GM12891 (cell line): ENCODE results near the gene THRA. TPM values are rescaled to one million over a fixed set of nuclear protein-coding genes. Genes with fewer than 3 reads are reported as not detected.

ENCODE experiments used
- DNase-seq: peaks from one replicate; pipeline ENCODE4 v3.0.0; 2011; ENCODE audit warnings: low spot score; ENCODE audit not compliant: insufficient read length
- FAIRE-seq: peaks from 2 replicates; lab custom pipeline; 2011; peaks lifted over from hg19 to GRCh38; lab: Jason Lieb, UNC
- PAX5 ChIP-seq: IDR thresholded peaks from 2 replicates; pipeline ENCODE4 v1.6.1; 2011; ENCODE audit warnings: low read length, moderate library complexity, mild to moderate bottlenecking; ENCODE audit not compliant: insufficient read depth, severe bottlenecking
- POLR2A ChIP-seq: IDR thresholded peaks from 2 replicates; pipeline ENCODE4 v1.6.1; 2011; ENCODE audit warnings: low read depth, low read length, control low read depth
- POLR2AphosphoS5 ChIP-seq: IDR thresholded peaks from 2 replicates; pipeline ENCODE4 v1.6.1; 2011; ENCODE audit warnings: low read depth, low read length, control low read depth
- POU2F2 ChIP-seq: IDR thresholded peaks from 2 replicates; pipeline ENCODE4 v1.6.1; 2011; ENCODE audit warnings: low read depth, mild to moderate bottlenecking, control low read depth, low read length, moderate library complexity
- SPI1 ChIP-seq: IDR thresholded peaks from 2 replicates; pipeline ENCODE4 v1.6.1; 2011; ENCODE audit warnings: low read depth, low read length, control low read depth
- TAF1 ChIP-seq: IDR thresholded peaks from 2 replicates; pipeline ENCODE4 v1.6.1; 2011; ENCODE audit warnings: low read depth, low read length, control low read depth
- polyA plus RNA-seq: library from polyadenylated mRNA; unstranded; fragments of >200 nt; gene quantifications from one replicate; pipeline ENCODE4 v1.2.1, GENCODE V29; 2012; ENCODE audit warnings: low read depth, missing spikeins, inconsistent platforms; ENCODE audit not compliant: missing spikeins

The THRA gene
- polyA plus RNA-seq: 1.9 TPM

- DNase-seq (peak; percentile 88), FAIRE-seq (peak; percentile 60)
- TF ChIP-seq PAX5 (no peak), TAF1 (no peak), POU2F2 (peak; percentile 95), POLR2A (no peak), POLR2AphosphoS5 (no peak), SPI1 (no peak)
Measured at GRCh38 chr17:40062329-40063186, at the start of gene THRA. THRA (plus strand) TSS chr17:40062965; CDS start chr17:40074489, 11,524 bp downstream.

GRCh38 chr17:40014375-40014980 lies 48.3 kb upstream of the THRA start:
- TF ChIP-seq POU2F2: no peak
- no peak for TF ChIP-seq POLR2A
- no peak for TF ChIP-seq POLR2AphosphoS5
- no peak for TF ChIP-seq TAF1
- DNase-seq: no peak
- FAIRE-seq: no peak

GRCh38 chr17:40015005-40015997 lies 47.5 kb upstream of the THRA start, which contains the start of gene CSF3:
CSF3 (plus strand) TSS chr17:40015440; CDS start chr17:40015475, 35 bp downstream.
- no peak for DNase-seq
- no peak for FAIRE-seq
- no peak for TF ChIP-seq POLR2A
- TF ChIP-seq POLR2AphosphoS5: no peak
- no peak for TF ChIP-seq PAX5
- no peak for TF ChIP-seq TAF1
- no peak for TF ChIP-seq POU2F2
- no peak for TF ChIP-seq SPI1

GRCh38 chr17:40015998-40016985 lies 46.5 kb upstream of the THRA start:
- no peak for FAIRE-seq
- no peak for DNase-seq
- TF ChIP-seq PAX5: no peak
- TF ChIP-seq TAF1: no peak
- TF ChIP-seq POU2F2: no peak
- TF ChIP-seq POLR2A: no peak
- TF ChIP-seq POLR2AphosphoS5: no peak
- no peak for TF ChIP-seq SPI1

- no peak for TF ChIP-seq SPI1
- no peak for TF ChIP-seq POLR2A
- no peak for TF ChIP-seq POLR2AphosphoS5
- TF ChIP-seq PAX5: no peak
- no peak for TF ChIP-seq TAF1
- no peak for TF ChIP-seq POU2F2
- FAIRE-seq (no peak), DNase-seq (no peak)
Measured at GRCh38 chr17:40017422-40018080, 45.2 kb upstream of the THRA start.

- TF ChIP-seq POU2F2 (no peak), PAX5 (no peak), POLR2AphosphoS5 (no peak), SPI1 (no peak), POLR2A (no peak), TAF1 (no peak)
- DNase-seq: no peak
- no peak for FAIRE-seq
Measured at GRCh38 chr17:40018211-40019121, 44.3 kb upstream of the THRA start.
